GM06990 (cell line): Measurements from ENCODE around the gene PHC2.

Source experiments
- DNase-seq: peaks from one replicate; pipeline ENCODE4 v3.0.0-alpha.2; 2011; ENCODE audit not compliant: insufficient read length; ENCODE audit errors: extremely low read depth
- H3K27me3 ChIP-seq: replicated peaks from 2 replicates; pipeline ENCODE4 v1.6.0; 2011; ENCODE audit warnings: low read length; ENCODE audit not compliant: control insufficient read depth, insufficient read depth
- H3K36me3 ChIP-seq: 2 replicates; pipeline ENCODE4 v1.5.1; 2011; ENCODE audit warnings: low read length; ENCODE audit not compliant: control insufficient read depth, insufficient read depth
- H3K4me3 ChIP-seq: replicated peaks from 2 replicates; pipeline ENCODE4 v1.5.1; 2011; ENCODE audit warnings: low read depth, mild to moderate bottlenecking, control low read depth, low read length
- TF ChIP-seq, protein P1 (sequence below): IDR thresholded peaks from 2 replicates; pipeline ENCODE4 v1.5.1; 2011; ENCODE audit warnings: low read length, control low read depth, mild to moderate bottlenecking, inconsistent platforms; ENCODE audit not compliant: insufficient read depth, poor library complexity, severe bottlenecking

PHC2 gene

GRCh38 chr1:33367485-33368405, 63.1 kb downstream of the PHC2 start:
- H3K36me3 ChIP-seq: no peaks in the 10 kb centered on the region
- H3K4me3 ChIP-seq: no peak overlapping the region
- TF ChIP-seq, protein P1, sequence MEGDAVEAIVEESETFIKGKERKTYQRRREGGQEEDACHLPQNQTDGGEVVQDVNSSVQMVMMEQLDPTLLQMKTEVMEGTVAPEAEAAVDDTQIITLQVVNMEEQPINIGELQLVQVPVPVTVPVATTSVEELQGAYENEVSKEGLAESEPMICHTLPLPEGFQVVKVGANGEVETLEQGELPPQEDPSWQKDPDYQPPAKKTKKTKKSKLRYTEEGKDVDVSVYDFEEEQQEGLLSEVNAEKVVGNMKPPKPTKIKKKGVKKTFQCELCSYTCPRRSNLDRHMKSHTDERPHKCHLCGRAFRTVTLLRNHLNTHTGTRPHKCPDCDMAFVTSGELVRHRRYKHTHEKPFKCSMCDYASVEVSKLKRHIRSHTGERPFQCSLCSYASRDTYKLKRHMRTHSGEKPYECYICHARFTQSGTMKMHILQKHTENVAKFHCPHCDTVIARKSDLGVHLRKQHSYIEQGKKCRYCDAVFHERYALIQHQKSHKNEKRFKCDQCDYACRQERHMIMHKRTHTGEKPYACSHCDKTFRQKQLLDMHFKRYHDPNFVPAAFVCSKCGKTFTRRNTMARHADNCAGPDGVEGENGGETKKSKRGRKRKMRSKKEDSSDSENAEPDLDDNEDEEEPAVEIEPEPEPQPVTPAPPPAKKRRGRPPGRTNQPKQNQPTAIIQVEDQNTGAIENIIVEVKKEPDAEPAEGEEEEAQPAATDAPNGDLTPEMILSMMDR: peak; percentile 98
- peak; percentile 55 for DNase-seq
- peaks cover 4% of the 10 kb centered on the region for H3K27me3 ChIP-seq

DNA sequence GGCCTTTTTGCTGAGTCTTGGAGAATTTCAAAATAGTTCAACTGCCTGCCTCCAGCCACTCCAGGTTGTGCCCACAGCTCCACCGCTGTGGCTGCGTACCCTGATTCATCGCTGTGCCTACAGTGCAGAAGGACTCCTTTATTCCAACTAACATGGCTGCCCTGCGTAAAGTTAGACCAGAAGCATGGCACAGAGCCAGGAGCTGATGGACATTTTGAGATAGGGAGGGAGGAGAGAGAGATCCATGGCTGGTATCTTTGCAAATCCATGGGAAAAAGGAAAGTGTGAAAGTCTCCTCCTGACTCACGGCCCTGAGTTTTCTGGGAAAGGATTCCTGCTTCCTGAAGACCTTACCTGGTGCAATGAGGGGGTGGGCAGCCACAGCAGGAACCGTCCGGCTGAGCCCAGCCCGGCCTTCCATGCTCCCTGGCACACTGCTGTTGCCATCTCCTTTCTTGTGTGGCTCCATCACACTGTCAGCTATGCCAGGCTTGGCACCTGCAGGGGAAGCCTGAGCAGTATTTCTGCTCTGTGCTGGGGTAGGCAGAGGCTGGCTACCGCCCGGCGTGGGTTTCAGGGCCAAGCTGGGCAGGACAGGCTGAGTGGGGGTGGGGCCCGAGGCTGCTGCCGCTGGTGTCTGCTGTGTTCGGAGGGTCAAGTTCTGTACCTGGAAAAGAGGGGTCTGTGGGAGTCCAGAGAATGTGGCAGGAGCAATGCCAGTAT, 64.0 kb downstream of the PHC2 start:
- Histone ChIP-seq H3K4me3 (no peak overlapping the region), H3K36me3 (no peaks in the 10 kb centered on the region), H3K27me3 (peaks cover 4% of the 10 kb centered on the region)
- DNase-seq: no peak
- TF ChIP-seq, protein P1: no peak

GRCh38 chr1:33365560-33365997, 65.3 kb downstream of the PHC2 start:
- Histone ChIP-seq H3K4me3 (no peak overlapping the region), H3K36me3 (no peaks in the 10 kb centered on the region), H3K27me3 (peaks cover 4% of the 10 kb centered on the region)
- TF ChIP-seq, protein P1: no peak
- no peak for DNase-seq

- Histone ChIP-seq H3K27me3 (peaks cover under 1% of the 10 kb centered on the region), H3K4me3 (no peak overlapping the region), H3K36me3 (no peaks in the 10 kb centered on the region)
- no peak for DNase-seq
- TF ChIP-seq, protein P1: no peak
Measured at GRCh38 chr1:33364565-33364918, 66.4 kb downstream of the PHC2 start.

DNA sequence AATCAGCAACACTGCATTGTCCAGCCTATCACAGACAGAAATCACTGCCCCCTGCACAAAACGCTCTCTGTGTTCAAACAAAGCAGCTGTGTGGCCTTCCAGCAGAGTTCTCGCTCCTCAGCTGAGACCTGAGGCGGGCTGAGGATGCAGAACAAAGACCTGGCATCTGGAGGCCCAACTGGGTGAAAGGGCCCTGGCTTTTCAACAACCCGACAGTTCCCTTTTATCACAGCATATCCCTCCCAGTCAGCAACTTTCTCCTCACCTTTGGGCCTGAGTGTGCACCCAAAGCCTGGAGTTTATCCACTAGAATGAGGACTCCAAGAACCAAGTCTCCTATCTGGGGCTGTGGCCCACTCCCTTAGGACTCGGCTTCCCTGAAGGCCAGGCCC, 67.4 kb downstream of the PHC2 start:
- no peak overlapping the region for H3K4me3 ChIP-seq
- no peaks in the 10 kb centered on the region for H3K27me3 ChIP-seq
- TF ChIP-seq, protein P1: no peak
- no peaks in the 10 kb centered on the region for H3K36me3 ChIP-seq
- DNase-seq: no peak
